SJSA1 (cell line): Measurements from ENCODE around the gene PCYT2. TPM values are rescaled to one million over a fixed set of nuclear protein-coding genes. Genes with fewer than 3 reads are reported as not detected.

Source experiments
- DNase-seq, 2 experiments: peaks; one replicate each; pipeline ENCODE4 v3.0.0-alpha.2; 2015 to 2020; ENCODE audit warnings: low spot score in 2 of 2, low read depth in 1 of 2
- H3K27ac ChIP-seq: fragments of 250-450 bp; sonication (Bioruptor Pico); 2 replicates; pipeline ENCODE4 v1.5.1; 2020; ENCODE audit warnings: mild to moderate bottlenecking, moderate library complexity
- H3K27me3 ChIP-seq: fragments of 250-450 bp; sonication (Bioruptor Pico); replicated peaks from 2 replicates; pipeline ENCODE4 v1.5.1; 2020; ENCODE audit warnings: mild to moderate bottlenecking, moderate library complexity
- H3K36me3 ChIP-seq: fragments of 250-450 bp; sonication (Bioruptor Pico); 2 replicates; pipeline ENCODE4 v1.5.1; 2020; ENCODE audit warnings: mild to moderate bottlenecking
- H3K4me1 ChIP-seq: fragments of 250-450 bp; sonication (Bioruptor Pico); replicated peaks from 2 replicates; pipeline ENCODE4 v1.6.1; 2021; ENCODE audit warnings: mild to moderate bottlenecking
- H3K4me3 ChIP-seq: fragments of 250-450 bp; sonication (Bioruptor Pico); 2 replicates; pipeline ENCODE4 v1.5.1; 2020; ENCODE audit warnings: mild to moderate bottlenecking
- H3K9me3 ChIP-seq: fragments of 250-450 bp; sonication (Bioruptor Pico); replicated peaks from 2 replicates; pipeline ENCODE4 v1.5.1; 2020; ENCODE audit warnings: mild to moderate bottlenecking
- total RNA-seq: library from RNA; depleted of rRNA; stranded (reverse); fragments of >200 nt; shearing (Covaris generic); gene quantifications from 2 replicates; pipeline ENCODE4 v1.2.3, GENCODE V29; 2014

The PCYT2 gene
- total RNA-seq, 1 experiment from 2014 or later = 74.2 TPM

DNA sequence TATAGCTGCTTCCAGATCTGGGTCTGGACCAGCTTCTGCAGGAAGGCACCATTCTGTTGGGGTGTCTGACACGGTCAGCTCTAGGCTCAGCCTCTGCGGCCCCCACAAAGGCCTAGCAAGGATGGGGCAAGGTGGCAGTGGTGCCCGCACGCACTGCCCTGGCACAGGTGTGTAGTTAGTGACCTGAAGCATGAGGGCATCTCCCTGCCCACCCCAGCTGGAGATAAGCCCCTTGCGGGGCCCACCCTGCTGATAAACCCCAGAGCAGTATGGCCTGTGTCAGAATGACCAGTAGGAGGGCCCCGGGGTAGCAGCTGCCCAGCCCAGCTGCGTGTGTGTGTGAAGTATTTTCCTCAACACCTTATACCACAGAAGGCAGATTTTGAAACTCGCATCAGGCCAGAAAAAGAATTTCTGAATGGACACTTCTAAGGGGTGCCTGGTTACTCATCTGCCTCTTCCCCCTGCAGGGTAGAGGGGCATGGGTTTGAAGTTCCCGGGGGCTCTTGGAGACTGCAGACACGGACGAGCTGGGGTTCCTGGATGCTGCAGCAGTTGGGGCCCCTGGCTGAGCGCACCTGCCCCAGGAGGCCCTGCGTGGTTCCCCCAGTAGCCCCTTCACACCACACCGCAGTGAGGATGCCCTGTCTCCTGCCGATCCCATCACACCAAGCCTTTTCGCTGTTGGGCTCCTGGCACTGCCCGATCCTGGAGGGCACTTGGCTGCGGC, 44.6 kb downstream of the PCYT2 start:
- Histone ChIP-seq H3K27me3 (no peaks in the 10 kb centered on the region), H3K4me3 (no peak overlapping the region), H3K27ac (no peak overlapping the region), H3K36me3 (peaks cover 96% of the 10 kb centered on the region), H3K4me1 (peaks cover 47% of the 10 kb centered on the region), H3K9me3 (no peaks in the 10 kb centered on the region; the same call in 1 of the 2 replicates)
- DNase-seq = peak in 1 of 2 experiments; percentile 19

DNA sequence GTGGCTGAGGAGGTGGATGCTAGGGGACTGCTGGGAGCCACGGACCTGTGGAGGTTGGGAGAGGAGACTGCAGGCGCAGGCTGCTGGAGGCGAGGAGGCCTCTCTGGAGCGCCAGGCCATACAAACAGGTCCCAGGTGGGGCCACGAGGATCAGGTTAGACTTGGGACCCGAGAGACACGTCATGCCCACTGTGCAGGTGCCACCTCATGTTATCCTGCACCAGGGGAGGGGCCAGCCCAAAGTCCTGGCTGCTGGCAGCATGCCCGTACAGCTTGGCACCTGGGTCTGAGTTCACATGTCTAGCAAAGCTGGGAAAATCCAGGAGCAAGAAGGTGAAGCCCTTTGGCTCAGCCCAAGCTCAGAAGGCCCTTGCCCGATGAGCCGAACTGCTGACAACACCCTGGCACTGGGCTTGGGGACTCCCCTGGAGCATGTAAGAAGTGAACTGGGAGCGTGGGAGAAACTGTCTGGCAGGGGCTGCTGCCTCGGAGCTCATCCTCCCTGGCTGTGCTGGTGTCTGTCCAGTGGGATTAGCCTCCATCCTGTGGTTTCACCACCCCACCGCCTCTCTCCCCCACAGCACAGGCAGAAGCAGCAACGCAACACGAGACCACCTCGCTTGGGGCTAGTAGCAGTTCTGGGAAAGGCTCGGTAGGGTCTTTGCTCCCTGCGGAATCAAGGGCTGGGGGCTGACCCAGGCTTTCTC, 45.3 kb downstream of the PCYT2 start:
- DNase-seq = peak in 1 of 2 experiments; percentile 30
- Histone ChIP-seq H3K27ac (no peak overlapping the region), H3K36me3 (peaks cover 95% of the 10 kb centered on the region), H3K27me3 (no peaks in the 10 kb centered on the region), H3K9me3 (no peaks in the 10 kb centered on the region; the same call in 1 of the 2 replicates), H3K4me3 (no peak overlapping the region), H3K4me1 (peaks cover 44% of the 10 kb centered on the region)

DNA sequence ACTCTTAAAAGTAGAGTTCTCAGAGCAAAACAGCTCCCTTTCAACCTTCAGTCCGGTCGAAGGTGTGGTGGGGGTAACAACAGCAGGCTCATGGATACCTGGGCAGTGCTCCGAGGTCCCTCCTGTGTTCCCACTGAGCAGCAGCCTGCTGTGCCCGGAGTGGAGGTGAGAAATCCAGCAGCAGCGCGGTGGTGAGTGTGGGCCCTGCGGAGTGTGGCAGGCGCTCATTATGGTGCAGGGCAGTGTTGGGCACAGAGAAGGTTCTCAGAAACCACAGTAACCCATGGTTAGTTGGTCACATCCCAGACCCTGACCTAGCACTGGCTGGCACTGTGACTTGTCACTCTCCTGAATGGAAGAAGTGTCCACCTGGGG, 45.9 kb downstream of the PCYT2 start:
- Histone ChIP-seq H3K36me3 (peaks cover 89% of the 10 kb centered on the region), H3K27ac (no peak overlapping the region), H3K4me1 (peaks cover 41% of the 10 kb centered on the region), H3K27me3 (no peaks in the 10 kb centered on the region), H3K9me3 (no peaks in the 10 kb centered on the region; the same call in 1 of the 2 replicates), H3K4me3 (no peak overlapping the region)
- no peak for DNase-seq

DNA sequence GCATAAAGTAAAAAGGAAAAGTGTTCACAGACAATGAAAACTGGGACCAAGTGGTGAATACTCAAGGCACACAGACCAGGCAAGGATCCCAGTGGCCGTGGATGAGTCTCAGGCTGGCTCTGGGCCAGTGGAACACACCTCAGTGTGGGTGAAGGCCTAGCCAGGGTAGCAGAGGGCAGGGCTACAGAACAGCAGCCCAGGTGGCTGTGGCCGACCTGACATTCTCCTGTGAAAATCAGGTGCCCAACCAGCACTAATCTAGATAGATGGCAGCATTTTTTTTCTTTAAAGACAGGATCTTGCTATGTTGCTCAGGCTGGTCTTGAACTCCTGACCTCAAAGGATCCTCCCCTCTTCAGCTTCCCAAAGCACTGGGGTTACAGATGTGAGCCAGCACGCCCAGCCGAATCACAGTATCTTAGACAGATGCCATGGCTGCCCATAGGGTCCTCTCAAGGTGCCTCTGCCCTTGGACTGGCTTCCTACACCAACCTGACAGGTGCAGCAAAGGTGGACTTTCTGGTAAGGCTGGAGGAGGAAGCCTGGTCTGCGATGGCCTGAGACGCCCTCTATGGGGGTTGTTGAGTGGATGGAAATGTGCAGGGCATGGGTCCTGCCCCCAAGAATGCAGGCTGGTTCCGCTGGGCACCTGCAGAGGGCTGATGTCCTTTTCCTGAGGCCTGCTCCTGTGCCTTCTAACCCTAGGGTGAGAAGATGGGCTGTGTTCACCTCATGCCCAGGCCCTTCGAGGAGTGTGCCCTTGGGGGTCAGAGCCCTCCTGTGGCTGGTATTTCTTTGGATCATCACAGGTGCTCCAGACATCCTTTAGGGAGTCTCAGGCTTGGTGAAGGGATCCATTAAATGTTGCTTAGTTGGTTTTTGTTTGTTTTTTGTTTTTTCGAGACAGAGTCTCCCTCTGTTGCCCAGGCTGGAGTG, 47.1 kb downstream of the PCYT2 start:
- H3K36me3 ChIP-seq = peaks cover 87% of the 10 kb centered on the region
- no peak overlapping the region for H3K4me3 ChIP-seq
- H3K27ac ChIP-seq = no peak overlapping the region
- H3K9me3 ChIP-seq = no peaks in the 10 kb centered on the region; the same call in 1 of the 2 replicates
- peaks cover 33% of the 10 kb centered on the region for H3K4me1 ChIP-seq
- no peak for DNase-seq
- H3K27me3 ChIP-seq = no peaks in the 10 kb centered on the region

DNA sequence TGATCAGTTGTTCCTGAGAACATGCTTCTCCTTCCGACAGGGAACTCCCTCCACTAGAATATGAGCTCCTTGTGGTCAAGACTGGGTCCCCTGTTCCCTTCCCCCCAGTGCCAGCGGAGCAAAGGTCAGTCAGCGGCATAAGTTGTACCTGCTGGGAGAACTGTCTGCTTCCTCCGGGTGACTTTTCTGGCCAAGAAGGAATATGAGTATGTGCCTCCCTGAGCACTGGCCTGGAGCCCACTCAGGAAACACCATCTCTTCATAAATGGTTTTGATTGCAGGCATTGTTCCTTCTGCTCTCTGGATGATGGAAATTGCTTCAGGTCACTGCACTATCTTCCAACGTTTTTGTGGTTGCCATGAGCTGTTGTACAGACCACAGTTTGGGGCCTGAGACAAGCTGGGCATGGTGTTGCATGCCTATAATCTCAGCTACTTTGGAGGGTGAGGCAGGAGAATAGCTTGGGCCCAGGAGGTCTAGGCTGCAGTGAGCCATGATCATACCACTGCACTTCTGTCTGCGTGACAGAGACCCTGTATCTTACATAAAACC, 48.0 kb downstream of the PCYT2 start:
- H3K36me3 ChIP-seq = peaks cover 88% of the 10 kb centered on the region
- H3K4me1 ChIP-seq = peaks cover 32% of the 10 kb centered on the region
- no peak for DNase-seq
- H3K4me3 ChIP-seq = no peak overlapping the region
- H3K9me3 ChIP-seq = no peaks in the 10 kb centered on the region; the same call in 1 of the 2 replicates
- no peak overlapping the region for H3K27ac ChIP-seq
- H3K27me3 ChIP-seq = no peaks in the 10 kb centered on the region

DNA sequence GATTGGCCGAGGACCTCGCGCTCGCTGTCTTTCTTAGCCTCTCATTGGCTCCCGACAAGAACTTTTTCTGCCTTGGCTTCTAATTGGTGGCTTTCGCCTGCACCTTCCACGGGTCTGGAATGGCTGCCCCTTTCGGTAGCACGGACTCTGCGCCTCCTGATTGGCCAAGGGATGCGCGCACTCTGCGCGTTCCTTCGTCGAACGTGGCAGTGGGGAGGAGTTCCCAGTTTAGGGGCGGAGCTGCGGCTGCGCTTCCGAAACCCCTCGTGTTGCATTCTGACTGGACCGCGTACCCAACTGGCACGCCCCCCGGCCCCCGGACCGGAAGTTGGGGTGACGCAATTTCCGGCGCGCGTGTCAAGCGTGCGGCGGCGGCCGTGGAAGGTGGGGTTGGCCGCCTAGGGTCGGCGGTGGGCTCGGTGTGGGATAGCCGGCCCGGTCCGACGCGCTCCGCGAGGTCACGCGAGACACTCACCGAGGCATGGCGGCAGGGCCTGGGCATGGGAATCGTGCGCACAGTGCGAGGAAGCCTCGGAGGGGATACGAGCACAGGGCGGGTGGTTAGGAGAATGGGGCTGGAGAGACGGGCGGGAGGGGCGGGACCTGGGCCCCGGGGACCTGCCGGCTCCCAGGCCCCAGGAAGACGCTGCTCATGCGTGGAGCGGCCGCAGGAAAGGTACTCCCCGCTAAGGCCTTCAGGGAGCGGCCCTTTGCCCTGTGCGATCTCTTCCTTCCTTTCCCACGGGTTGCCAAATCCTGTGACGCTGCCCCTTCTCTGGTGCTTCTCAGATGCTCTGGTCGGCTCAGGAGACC, 50.2 kb downstream of the PCYT2 start:
- H3K4me3 ChIP-seq = peak overlapping the region; percentile 88
- peaks cover 86% of the 10 kb centered on the region for H3K36me3 ChIP-seq
- H3K27me3 ChIP-seq = no peaks in the 10 kb centered on the region
- peak; percentile 100 for DNase-seq
- H3K27ac ChIP-seq = peak overlapping the region; percentile 81
- no peaks in the 10 kb centered on the region for H3K9me3 ChIP-seq
- H3K4me1 ChIP-seq = peaks cover 18% of the 10 kb centered on the region

DNA sequence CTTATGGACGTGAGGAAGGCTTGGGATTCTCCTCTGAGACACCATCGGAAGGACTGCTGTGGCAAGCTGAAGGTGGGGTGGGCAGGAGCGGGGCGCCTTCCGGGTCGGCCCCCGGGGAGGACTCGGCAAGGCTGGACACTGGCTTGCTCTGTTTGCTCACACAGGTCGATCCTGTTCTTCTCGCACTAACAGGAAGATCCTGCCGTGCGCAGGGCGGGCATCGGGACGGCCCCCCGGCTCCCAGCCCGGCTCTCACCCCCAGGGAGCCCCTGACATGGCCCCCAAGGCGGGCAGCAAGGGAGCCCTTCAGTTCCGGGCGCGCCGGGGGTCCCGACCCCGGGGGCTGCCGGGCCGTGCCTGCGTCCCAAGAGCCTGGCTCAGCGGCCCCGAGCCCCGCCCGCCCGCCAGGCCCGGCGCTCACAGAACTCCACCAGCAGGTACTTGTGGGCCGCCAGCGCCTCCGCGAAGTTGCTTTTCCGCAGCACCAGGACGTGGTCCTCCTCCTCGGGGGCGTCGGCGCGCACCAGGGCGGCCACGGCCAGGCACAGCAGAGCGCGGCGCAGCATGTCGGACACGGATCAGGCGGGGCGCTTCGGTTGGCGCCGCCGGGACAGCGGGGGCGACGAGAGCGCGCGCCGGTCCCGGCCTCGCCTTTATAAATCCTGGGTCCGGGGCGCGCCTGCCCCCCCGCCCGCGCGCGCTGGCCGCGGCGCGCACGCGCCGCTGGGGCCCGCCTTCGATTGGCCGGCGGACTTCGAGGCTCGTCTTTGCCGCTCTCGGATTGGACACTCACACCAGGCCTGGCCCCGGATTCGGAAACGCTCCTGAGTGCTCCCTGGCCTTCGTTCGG, 51.1 kb downstream of the PCYT2 start, which contains the start of gene P4HB:
TSS of gene P4HB (minus strand) at position 630 of the 850 bp plus-strand sequence. CDS start at position 566, 64 bp downstream.
- no peaks in the 10 kb centered on the region for H3K27me3 ChIP-seq
- H3K9me3 ChIP-seq = no peaks in the 10 kb centered on the region
- peak within 1 kb of the TSS; percentile 88 for H3K4me3 ChIP-seq
- peaks cover 86% of the 10 kb centered on the region for H3K36me3 ChIP-seq
- peak within 1 kb of the TSS; percentile 81 for H3K27ac ChIP-seq
- peak in 1 of 2 experiments; percentile 46 for DNase-seq
- peaks cover 18% of the 10 kb centered on the region for H3K4me1 ChIP-seq

DNA sequence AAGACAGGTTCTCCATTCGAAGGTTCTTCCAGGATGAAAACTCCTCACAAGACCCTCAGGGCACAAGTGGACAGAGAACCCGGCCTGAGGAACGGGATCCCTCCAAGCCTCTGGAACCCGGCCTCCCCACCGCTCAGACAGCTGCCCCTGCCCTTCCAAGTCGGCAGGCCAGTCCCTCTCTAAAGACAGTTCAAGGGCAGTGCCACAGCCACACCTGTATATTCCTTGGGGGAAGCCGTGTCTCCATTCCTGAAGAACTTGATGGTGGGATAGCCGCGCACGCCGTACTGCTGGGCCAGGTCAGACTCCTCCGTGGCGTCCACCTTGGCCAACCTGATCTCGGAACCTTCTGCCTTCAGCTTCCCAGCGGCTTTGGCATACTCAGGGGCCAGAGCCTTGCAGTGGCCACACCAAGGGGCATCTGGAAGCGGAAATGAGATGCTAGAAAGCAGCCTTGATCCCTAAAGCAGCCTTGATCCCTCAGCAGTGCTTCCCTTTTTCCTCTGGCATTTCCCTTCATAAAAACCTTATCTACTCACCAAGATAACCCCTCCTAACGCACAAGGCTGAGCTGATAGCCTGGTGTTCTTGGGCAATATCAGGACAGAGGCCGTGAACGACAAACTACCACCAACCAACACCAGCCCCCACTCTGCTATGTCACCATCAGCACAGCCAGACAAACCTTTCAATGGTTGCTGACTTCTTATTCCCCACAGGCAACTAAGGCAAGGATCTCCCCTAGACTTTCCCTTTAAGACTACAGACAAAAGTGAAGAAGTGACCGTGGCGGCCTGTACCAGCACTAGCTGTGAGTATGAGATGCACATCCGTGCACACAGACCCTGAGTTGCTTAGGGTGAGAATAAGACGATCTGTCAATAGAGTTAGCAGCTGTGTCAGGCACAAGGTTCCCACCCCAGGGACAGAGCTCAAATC, 52.0 kb downstream of the PCYT2 start:
- Histone ChIP-seq H3K27ac (no peak overlapping the region; the same call in 1 of the 2 replicates), H3K27me3 (no peaks in the 10 kb centered on the region), H3K36me3 (peaks cover 86% of the 10 kb centered on the region), H3K9me3 (no peaks in the 10 kb centered on the region), H3K4me1 (peaks cover 18% of the 10 kb centered on the region), H3K4me3 (peak overlapping the region; percentile 88)
- DNase-seq = peak in 1 of 2 experiments; percentile 39

DNA sequence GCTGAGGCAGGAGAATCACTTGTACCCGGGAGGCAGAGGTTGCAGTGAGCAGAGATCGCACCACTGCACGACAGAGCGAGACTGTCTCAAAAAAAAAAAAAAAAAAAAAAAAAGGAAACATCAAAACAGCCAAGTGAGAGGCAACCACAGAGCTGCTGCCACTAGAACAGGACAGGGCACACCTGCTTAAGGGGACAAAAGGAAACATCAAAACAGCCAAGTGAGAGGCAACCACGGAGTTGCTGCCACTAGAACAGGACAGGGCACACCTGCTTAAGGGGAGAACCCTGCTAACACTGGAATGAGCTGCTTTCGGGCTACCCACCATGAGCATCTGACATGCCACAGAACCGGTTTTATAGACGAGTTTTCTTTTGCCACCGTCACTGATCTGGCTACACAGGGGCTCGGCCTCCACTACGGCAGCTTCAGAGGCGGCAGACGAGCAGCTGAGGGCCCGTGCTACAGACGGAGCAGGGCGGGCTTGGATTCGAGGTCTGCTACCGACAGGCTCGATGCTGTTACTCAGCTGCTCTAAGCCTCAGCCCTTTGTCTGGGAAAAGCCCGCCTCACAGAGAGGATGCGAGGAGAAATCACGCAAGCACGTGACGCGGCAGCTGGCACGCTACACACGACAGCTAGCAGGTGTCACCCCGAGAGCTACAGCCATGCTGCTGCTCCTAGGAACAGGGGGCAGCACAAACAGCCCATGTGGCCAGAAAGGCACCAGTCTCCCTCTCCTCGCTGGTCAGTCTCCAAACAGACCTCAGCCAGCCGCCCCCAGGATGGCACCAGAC, 52.8 kb downstream of the PCYT2 start:
- Histone ChIP-seq H3K27me3 (no peaks in the 10 kb centered on the region), H3K9me3 (no peaks in the 10 kb centered on the region), H3K27ac (no peak overlapping the region), H3K4me1 (peaks cover 18% of the 10 kb centered on the region), H3K36me3 (peaks cover 86% of the 10 kb centered on the region), H3K4me3 (peak overlapping the region; percentile 88)
- DNase-seq = no peak

DNA sequence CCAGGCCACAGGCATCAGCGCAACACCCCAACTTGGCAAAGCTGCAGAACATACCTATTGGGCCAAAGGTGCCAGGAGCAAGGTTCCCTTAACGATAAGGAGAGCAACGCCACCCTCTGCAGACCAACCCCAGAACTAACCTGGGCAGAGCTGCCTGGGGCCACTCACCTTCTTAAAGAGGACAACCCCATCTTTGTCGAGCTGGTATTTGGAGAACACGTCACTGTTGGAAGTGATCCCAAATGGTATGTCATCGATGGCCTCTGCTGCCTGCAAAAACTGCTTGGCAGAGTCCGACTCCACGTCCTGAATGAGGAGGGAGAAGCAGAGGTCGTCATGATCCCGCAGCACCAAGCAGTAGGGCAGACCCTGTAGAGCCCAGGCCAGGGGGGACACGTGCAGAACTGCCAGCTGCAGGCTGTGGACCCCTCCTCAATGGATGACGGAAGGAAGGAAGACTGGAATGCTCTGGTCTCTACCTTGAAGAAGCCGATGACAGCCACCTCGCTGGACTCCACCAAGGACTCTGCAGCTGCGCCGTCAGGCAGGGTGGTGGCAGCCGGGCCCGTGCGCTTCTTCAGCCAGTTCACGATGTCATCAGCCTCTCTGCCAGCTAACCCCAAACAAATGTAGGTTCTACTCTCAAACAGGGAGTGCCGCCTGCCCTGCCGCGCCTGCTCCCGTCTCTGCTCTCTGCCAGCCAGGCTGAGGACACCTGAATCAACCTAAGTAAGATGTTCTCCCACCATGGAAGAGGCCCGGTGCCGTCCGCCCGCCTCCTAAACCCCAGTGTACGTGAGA, 56.0 kb downstream of the PCYT2 start:
- Histone ChIP-seq H3K36me3 (peaks cover 94% of the 10 kb centered on the region), H3K4me3 (no peak overlapping the region), H3K27ac (no peak overlapping the region), H3K27me3 (no peaks in the 10 kb centered on the region), H3K9me3 (no peaks in the 10 kb centered on the region), H3K4me1 (peaks cover 11% of the 10 kb centered on the region)
- DNase-seq = no peak
